Esophagus muscularis mucosa (tissue), 3 donors: ENCODE results near the gene SMIM44.

ENCODE experiments used
- POLR2A ChIP-seq: fragments of 450-650 bp; IDR thresholded peaks from one replicate; pipeline ENCODE4 v1.6.1; 2017; ENCODE audit warnings: antibody characterized with exemption, moderate library complexity, mild to moderate bottlenecking, low read depth
- POLR2AphosphoS5 ChIP-seq, 2 donors: sonication (generic); formaldehyde crosslinking; IDR thresholded peaks; one replicate each; pipeline ENCODE4 v1.6.1; 2017; ENCODE audit warnings: antibody characterized with exemption in 2 of 2
- TF ChIP-seq, protein P1 (sequence below), 3 experiments: fragments of 200-600 bp in 2 of 3; fragments of 450-650 bp in 1 of 3; sonication (generic) in 2 of 3; IDR thresholded peaks; one replicate each; pipeline ENCODE4 v1.5.1; 2017 to 2019; ENCODE audit warnings: antibody characterized with exemption in 3 of 3, mild to moderate bottlenecking in 2 of 3, moderate library complexity in 1 of 3

DNA sequence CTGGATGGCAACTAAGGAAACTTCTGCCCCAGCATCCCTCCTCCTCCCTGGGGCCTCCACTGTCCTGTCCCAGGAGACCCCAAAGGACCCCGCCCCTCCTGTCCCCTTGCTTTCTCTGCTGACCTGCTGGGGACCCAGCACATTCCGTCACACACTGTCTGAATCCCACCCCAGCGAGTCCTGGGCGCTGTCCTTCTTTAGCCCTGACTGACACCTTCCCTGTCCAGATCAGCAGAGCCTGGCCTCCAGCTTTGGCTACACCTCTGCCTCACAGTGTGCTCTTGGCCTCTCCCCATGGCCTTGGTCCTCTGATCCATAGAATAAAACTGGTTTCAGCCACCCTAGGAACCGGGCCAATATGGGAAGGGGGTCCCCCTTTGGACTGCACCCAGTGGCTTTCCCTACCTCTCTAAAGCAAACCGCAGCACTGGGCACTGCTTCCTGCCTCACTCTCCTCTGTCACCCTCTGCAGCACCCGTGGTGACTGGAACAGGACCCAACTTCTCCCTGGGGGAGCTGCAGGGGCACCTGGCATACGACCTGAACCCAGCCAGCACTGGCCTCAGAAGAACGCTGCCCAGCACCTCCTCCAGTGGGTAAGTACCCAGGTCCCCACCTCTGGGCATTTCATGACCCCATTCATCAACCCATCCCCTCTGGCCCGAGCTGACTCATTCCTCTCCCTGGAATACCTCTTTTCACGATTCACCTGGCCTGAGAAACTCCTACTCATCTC is 49.3 kb downstream of the SMIM44 start:
- no peak for TF ChIP-seq POLR2A
- TF ChIP-seq, protein P1, sequence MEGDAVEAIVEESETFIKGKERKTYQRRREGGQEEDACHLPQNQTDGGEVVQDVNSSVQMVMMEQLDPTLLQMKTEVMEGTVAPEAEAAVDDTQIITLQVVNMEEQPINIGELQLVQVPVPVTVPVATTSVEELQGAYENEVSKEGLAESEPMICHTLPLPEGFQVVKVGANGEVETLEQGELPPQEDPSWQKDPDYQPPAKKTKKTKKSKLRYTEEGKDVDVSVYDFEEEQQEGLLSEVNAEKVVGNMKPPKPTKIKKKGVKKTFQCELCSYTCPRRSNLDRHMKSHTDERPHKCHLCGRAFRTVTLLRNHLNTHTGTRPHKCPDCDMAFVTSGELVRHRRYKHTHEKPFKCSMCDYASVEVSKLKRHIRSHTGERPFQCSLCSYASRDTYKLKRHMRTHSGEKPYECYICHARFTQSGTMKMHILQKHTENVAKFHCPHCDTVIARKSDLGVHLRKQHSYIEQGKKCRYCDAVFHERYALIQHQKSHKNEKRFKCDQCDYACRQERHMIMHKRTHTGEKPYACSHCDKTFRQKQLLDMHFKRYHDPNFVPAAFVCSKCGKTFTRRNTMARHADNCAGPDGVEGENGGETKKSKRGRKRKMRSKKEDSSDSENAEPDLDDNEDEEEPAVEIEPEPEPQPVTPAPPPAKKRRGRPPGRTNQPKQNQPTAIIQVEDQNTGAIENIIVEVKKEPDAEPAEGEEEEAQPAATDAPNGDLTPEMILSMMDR (IDR thresholded peaks at IDR 0.05): no peak
- TF ChIP-seq POLR2AphosphoS5 (IDR thresholded peaks at IDR 0.05): no peak
